WTC11 (cell line): ENCODE results near the gene NEUROD1. TPM values are rescaled to one million over a fixed set of nuclear protein-coding genes. Genes with fewer than 3 reads are reported as not detected.
A peak's percentile ranks its signal among the peaks of the same experiment; 100 is the strongest.
"Not testable (repeated sequence)": the region's sequence is repeated elsewhere in the genome, so short reads cannot be mapped to it uniquely, and the experiment has no call there.

Experiments
- ATAC-seq: fragments of 200-7000 bp; cut with Tn5 transposase; 2 replicates; pipeline ENCODE4 v1.10.0; 2021; ENCODE audit warnings: mild to moderate bottlenecking, moderate library complexity
- CTCF ChIA-PET: fragments of 300-600 bp; sonication (Branson Sonifier 250); formaldehyde crosslinking; loops from one replicate; lab custom pipeline; 2021; ENCODE audit warnings: antibody characterized with exemption; lab: Charles Lee
- POLR2A ChIA-PET: fragments of 350-600 bp; sonication (Branson Sonifier 250); formaldehyde crosslinking; loops from one replicate; lab custom pipeline; 2021; ENCODE audit warnings: antibody characterized with exemption; lab: Charles Lee
- DNase-seq: peaks from one replicate; pipeline ENCODE4 v3.0.0; 2021; ENCODE audit warnings: low spot score
- H3K27ac Mint-ChIP-seq: 2 replicates; pipeline ENCODE4 v1.8.0; 2021; ENCODE audit warnings: mixed read lengths
- H3K27me3 Mint-ChIP-seq: 2 replicates; pipeline ENCODE4 v1.8.0; 2021; ENCODE audit warnings: low read depth, mild to moderate bottlenecking, moderate library complexity, mixed read lengths
- H3K36me3 Mint-ChIP-seq: 2 replicates; pipeline ENCODE4 v1.8.0; 2021; ENCODE audit warnings: mixed read lengths
- H3K4me1 Mint-ChIP-seq: 2 replicates; pipeline ENCODE4 v1.8.0; 2022; ENCODE audit warnings: mixed read lengths
- H3K4me3 Mint-ChIP-seq: 2 replicates; pipeline ENCODE4 v1.8.0; 2021; ENCODE audit warnings: mild to moderate bottlenecking, moderate library complexity, mixed read lengths
- H3K9me3 Mint-ChIP-seq: 2 replicates; pipeline ENCODE4 v1.8.0; 2021; ENCODE audit warnings: mixed read lengths
- E2F1 ChIP-seq: sonication (generic); formaldehyde crosslinking; IDR thresholded peaks from 2 replicates; pipeline ENCODE4 v1.8.0; 2022; ENCODE audit warnings: mild to moderate bottlenecking, missing genetic modification reagents
- GTF2I ChIP-seq: fragments of 250-450 bp; sonication (Bioruptor Pico); conservative IDR thresholded peaks from 2 replicates; pipeline ENCODE4 v1.4.0; 2021; ENCODE audit warnings: mild to moderate bottlenecking
- JUN ChIP-seq: sonication (generic); formaldehyde crosslinking; IDR thresholded peaks from 2 replicates; pipeline ENCODE4 v1.8.0; 2023; ENCODE audit warnings: mild to moderate bottlenecking, missing genetic modification reagents
- MAX ChIP-seq: sonication (generic); formaldehyde crosslinking; IDR thresholded peaks from 2 replicates; pipeline ENCODE4 v1.8.0; 2022; ENCODE audit warnings: mild to moderate bottlenecking, missing genetic modification reagents
- MYBL2 ChIP-seq: sonication (generic); formaldehyde crosslinking; IDR thresholded peaks from 2 replicates; pipeline ENCODE4 v1.8.1; 2023; ENCODE audit warnings: mild to moderate bottlenecking, moderate library complexity, missing genetic modification reagents
- NR1H2 ChIP-seq: sonication (generic); formaldehyde crosslinking; IDR thresholded peaks from 2 replicates; pipeline ENCODE4 v1.9.0; 2021; ENCODE audit warnings: mild to moderate bottlenecking, moderate library complexity, missing genetic modification reagents
- TEAD4 ChIP-seq: sonication (generic); formaldehyde crosslinking; IDR thresholded peaks from 2 replicates; pipeline ENCODE4 v1.8.0; 2022; ENCODE audit warnings: mild to moderate bottlenecking, missing genetic modification reagents
- TP53 ChIP-seq: sonication (generic); formaldehyde crosslinking; IDR thresholded peaks from 2 replicates; pipeline ENCODE4 v1.8.1; 2023; ENCODE audit warnings: mild to moderate bottlenecking, missing genetic modification reagents
- ZNF423 ChIP-seq: fragments of 250-450 bp; sonication (Bioruptor Pico); IDR thresholded peaks from 2 replicates; pipeline ENCODE4 v2.1.2; 2022; ENCODE audit warnings: mild to moderate bottlenecking, moderate library complexity
- ZNF532 ChIP-seq: fragments of 250-450 bp; sonication (Bioruptor Pico); IDR thresholded peaks from 2 replicates; pipeline ENCODE4 v1.9.0; 2021; ENCODE audit warnings: mild to moderate bottlenecking, borderline replicate concordance
- ZNF671 ChIP-seq: fragments of 250-450 bp; sonication (Bioruptor Pico); IDR thresholded peaks from 2 replicates; pipeline ENCODE4 v1.8.0; 2021; ENCODE audit warnings: mild to moderate bottlenecking
- total RNA-seq: library from RNA; stranded (reverse); gene quantifications from 3 replicates; pipeline ENCODE4 v1.2.3, GENCODE V29; 2021
- TF ChIP-seq, protein P1 (sequence below): fragments of 200-600 bp; IDR thresholded peaks from 2 replicates; pipeline ENCODE4 v1.8.0; 2022; ENCODE audit warnings: antibody characterized with exemption
- TF ChIP-seq, protein P2 (sequence below): fragments of 250-450 bp; sonication (Bioruptor Pico); conservative IDR thresholded peaks from 2 replicates; pipeline ENCODE4 v1.9.0; 2021; ENCODE audit warnings: mild to moderate bottlenecking

NEUROD1 gene
- total RNA-seq, 1 experiment from 2014 or later, result 0.07 TPM

DNA sequence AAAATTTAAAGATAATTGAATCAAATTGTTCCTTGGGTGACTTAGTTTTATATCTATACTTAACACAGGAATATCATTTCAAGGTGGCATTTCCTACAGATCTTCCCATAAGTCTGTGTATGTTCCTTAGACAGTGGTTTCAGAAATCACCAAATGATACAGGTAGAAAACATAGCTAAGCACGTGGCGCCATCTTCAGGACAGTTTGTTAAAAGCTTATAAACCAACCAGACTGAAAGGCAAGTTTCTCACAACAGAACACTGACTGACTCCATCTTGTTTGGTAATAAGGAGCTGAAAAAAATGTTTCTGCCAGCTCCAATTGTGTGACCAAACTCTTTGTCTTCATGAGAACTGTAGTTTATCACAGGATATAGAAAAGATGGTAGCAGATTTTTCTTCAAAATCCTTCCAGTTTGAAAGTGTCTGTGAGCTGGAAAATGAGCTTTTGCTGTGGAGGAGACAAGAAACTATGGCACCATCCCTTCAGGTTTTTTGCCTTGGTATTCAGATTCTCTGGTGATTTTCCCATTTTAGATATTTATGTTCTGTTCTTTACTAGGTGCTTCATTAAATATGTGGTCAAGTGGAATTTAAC, 34.8 kb upstream of the NEUROD1 start:
- Mint-ChIP-seq H3K4me1 (no peaks in the 10 kb centered on the region), H3K9me3 (no peaks in the 10 kb centered on the region), H3K36me3 (no peaks in the 10 kb centered on the region), H3K4me3 (no peak overlapping the region), H3K27ac (no peak overlapping the region), H3K27me3 (no peaks in the 10 kb centered on the region; the same call in 1 of the 2 replicates)
- POLR2A ChIA-PET, result interaction anchor here (0.6 kb wide), 1 partner anchor 354 kb away, joined by 3 read pairs; no protein-coding TSS in a partner anchor
- CTCF ChIA-PET, result interaction anchor here (0.6 to 2.0 kb wide), 42 partner anchors 8 to 1592 kb away, joined by 3 to 42 read pairs (median 4); partner anchors contain the start of genes CERKL and ITGA4
- DNase-seq (peak; percentile 68), ATAC-seq (peak; percentile 84)
- TF ChIP-seq, protein P1, sequence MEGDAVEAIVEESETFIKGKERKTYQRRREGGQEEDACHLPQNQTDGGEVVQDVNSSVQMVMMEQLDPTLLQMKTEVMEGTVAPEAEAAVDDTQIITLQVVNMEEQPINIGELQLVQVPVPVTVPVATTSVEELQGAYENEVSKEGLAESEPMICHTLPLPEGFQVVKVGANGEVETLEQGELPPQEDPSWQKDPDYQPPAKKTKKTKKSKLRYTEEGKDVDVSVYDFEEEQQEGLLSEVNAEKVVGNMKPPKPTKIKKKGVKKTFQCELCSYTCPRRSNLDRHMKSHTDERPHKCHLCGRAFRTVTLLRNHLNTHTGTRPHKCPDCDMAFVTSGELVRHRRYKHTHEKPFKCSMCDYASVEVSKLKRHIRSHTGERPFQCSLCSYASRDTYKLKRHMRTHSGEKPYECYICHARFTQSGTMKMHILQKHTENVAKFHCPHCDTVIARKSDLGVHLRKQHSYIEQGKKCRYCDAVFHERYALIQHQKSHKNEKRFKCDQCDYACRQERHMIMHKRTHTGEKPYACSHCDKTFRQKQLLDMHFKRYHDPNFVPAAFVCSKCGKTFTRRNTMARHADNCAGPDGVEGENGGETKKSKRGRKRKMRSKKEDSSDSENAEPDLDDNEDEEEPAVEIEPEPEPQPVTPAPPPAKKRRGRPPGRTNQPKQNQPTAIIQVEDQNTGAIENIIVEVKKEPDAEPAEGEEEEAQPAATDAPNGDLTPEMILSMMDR, result peak; percentile 40
- no peak for TF ChIP-seq TEAD4 (CRISPR knock-in tag)

DNA sequence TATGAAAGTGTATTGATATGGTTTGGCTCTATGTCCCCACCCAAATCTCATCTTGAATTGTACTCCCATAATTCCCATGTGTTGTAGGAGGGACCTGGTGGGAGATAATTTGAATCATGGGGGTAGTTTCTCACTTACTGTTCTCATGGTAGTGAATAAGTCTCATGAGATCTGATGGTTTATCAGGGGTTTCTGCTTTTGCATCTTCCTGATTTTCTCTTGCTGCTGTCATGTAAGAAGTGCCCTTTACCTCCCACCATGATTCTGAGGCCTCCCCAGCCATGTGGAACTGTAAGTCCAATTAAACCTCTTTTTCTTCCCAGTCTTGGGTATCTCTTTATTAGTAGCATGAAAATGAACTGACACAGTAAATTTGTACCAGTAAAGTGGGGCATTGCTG, 30.7 kb upstream of the NEUROD1 start:
- H3K27me3 Mint-ChIP-seq, CTCF ChIA-PET, POLR2A ChIA-PET, H3K4me3 Mint-ChIP-seq, DNase-seq, ATAC-seq, H3K27ac Mint-ChIP-seq, H3K9me3 Mint-ChIP-seq, H3K36me3 Mint-ChIP-seq: not testable (repeated sequence)
- peaks cover 10% of the 10 kb centered on the region for H3K4me1 Mint-ChIP-seq

DNA sequence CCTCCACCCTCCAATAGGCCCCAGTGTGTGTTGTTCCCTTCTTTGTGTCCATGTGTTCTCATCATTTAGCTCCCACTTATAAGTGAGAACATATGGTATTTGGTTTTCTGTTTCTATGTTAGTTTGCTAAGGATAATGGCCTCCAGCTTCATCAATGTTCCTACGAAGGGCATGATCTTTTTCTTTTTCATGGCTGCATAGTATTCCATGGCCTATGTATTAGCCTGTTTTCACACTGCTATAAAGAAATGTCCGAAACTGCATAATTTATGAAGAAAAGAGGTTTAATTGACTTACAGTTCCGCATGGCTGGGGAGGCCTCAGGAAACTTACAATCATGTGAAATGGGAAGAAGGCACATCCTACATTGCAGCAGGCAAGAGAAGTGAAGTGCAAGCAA, 22.2 kb upstream of the NEUROD1 start:
- Mint-ChIP-seq H3K9me3 (peaks cover 28% of the 10 kb centered on the region), H3K36me3 (peaks cover 25% of the 10 kb centered on the region)
- H3K27ac Mint-ChIP-seq, DNase-seq, H3K27me3 Mint-ChIP-seq, CTCF ChIA-PET, H3K4me1 Mint-ChIP-seq, ATAC-seq, H3K4me3 Mint-ChIP-seq, POLR2A ChIA-PET: not testable (repeated sequence)

GRCh38 chr2:181698223-181698622, 17.9 kb upstream of the NEUROD1 start:
- ATAC-seq, result no peak
- ChIA-PET POLR2A (no interaction called here), CTCF (no interaction called here)
- DNase-seq, result no peak
- Mint-ChIP-seq H3K27me3 (peaks cover 4% of the 10 kb centered on the region; the same call in 1 of the 2 replicates), H3K4me3 (no peak overlapping the region), H3K9me3 (peaks cover 12% of the 10 kb centered on the region), H3K27ac (no peak overlapping the region), H3K4me1 (no peaks in the 10 kb centered on the region), H3K36me3 (peaks cover 11% of the 10 kb centered on the region)
- no peak for TF ChIP-seq JUN (CRISPR knock-in tag)
- TF ChIP-seq TEAD4 (CRISPR knock-in tag), result no peak
- no peak for TF ChIP-seq MYBL2
- TF ChIP-seq MAX, result no peak
- TF ChIP-seq GTF2I (CRISPR knock-in tag), result no peak
- no peak for TF ChIP-seq TP53 (CRISPR knock-in tag)
- no peak for TF ChIP-seq E2F1 (CRISPR knock-in tag)
- no peak for TF ChIP-seq ZNF671
- TF ChIP-seq NR1H2 (CRISPR knock-in tag), result no peak
- TF ChIP-seq ZNF532, result no peak
- TF ChIP-seq, protein P2, sequence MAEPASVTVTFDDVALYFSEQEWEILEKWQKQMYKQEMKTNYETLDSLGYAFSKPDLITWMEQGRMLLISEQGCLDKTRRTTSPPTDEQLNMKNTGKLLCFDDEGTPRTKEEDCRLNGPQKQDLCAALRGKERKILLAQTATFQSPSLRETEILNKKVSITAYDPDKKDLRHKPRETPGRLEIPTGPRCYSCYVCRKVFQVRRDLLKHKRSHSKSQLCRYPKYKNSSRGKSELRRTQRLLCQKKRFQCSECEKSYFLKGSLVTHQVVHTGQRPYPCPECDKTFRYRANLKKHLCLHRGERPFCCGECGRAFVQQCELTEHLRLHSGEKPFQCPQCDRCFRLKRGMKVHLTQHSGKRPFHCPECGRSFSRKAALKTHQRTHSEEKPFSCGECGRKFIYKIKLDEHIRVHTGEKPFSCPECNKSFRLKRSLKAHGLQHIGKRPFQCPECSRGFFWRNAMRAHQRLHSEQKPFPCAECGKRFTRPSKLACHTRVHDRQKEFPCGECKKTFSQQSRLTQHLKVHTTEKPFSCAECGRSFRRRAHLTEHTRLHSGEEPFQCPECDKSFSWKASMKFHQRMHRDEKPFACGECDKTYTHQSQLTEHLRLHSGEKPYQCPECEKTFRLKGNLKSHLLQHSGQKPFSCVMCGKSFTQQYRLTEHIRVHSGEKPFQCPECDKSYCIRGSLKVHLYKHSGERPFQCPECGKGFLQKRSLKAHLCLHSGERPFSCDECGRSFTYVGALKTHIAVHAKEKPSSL, result no peak
- no peak for TF ChIP-seq ZNF423 (CRISPR knock-in tag)
